Measurements from ENCODE around the gene ZFYVE16.
"Not testable (repeated sequence)": the region's sequence is repeated elsewhere in the genome, so short reads cannot be mapped to it uniquely, and the experiment has no call there.

Gene ZFYVE16

GRCh38 chr5:80409367-80409966 lies 1.6 kb downstream of the ZFYVE16 start:
- H3K4me3 ChIP-seq (ENCODE audit: low read depth, low read length) = no peak overlapping the region

- no peak overlapping the region for H3K4me3 ChIP-seq (ENCODE audit: low read depth, low read length)
These were observed 3.8 kb downstream of the ZFYVE16 start for GRCh38 chr5:80411589-80412219.

GRCh38 chr5:80414113-80414512 lies 6.2 kb downstream of the ZFYVE16 start:
- no peak overlapping the region for H3K4me3 ChIP-seq (ENCODE audit: low read depth, low read length)

- H3K4me3 ChIP-seq (ENCODE audit: low read depth, low read length) = no peak overlapping the region
These were observed 10.1 kb downstream of the ZFYVE16 start for GRCh38 chr5:80417973-80418372.

GRCh38 chr5:80424365-80424764 lies 16.5 kb downstream of the ZFYVE16 start:
- not testable (repeated sequence) for H3K4me3 ChIP-seq (ENCODE audit: low read depth, low read length)

GRCh38 chr5:80435476-80435875 lies 27.6 kb downstream of the ZFYVE16 start:
- H3K4me3 ChIP-seq (ENCODE audit: low read depth, low read length) = no peak overlapping the region

- no peak overlapping the region for H3K4me3 ChIP-seq (ENCODE audit: low read depth, low read length)
These were observed 29.5 kb downstream of the ZFYVE16 start for GRCh38 chr5:80437326-80437725.

- no peak overlapping the region for H3K4me3 ChIP-seq (ENCODE audit: low read depth, low read length)
These were observed 30.9 kb downstream of the ZFYVE16 start for GRCh38 chr5:80438739-80439138.

GRCh38 chr5:80439213-80439612 lies 31.3 kb downstream of the ZFYVE16 start:
- H3K4me3 ChIP-seq (ENCODE audit: low read depth, low read length) = no peak overlapping the region

GRCh38 chr5:80442742-80443141 lies 34.9 kb downstream of the ZFYVE16 start:
- H3K4me3 ChIP-seq (ENCODE audit: low read depth, low read length) = no peak overlapping the region

GRCh38 chr5:80453366-80453765 lies 45.5 kb downstream of the ZFYVE16 start:
- H3K4me3 ChIP-seq (ENCODE audit: low read depth, low read length) = no peak overlapping the region

- H3K4me3 ChIP-seq (ENCODE audit: low read depth, low read length) = no peak overlapping the region
These were observed 55.4 kb downstream of the ZFYVE16 start for GRCh38 chr5:80463269-80463668.

GRCh38 chr5:80466669-80467485 lies 59.0 kb downstream of the ZFYVE16 start:
- H3K4me3 ChIP-seq (ENCODE audit: low read depth, low read length) = no peak overlapping the region

GRCh38 chr5:80468131-80468530 lies 60.3 kb downstream of the ZFYVE16 start:
- no peak overlapping the region for H3K4me3 ChIP-seq (ENCODE audit: low read depth, low read length)

GRCh38 chr5:80470631-80471030 lies 62.8 kb downstream of the ZFYVE16 start:
- not testable (repeated sequence) for H3K4me3 ChIP-seq (ENCODE audit: low read depth, low read length)

GRCh38 chr5:80474929-80475328 lies 67.1 kb downstream of the ZFYVE16 start:
- no peak overlapping the region for H3K4me3 ChIP-seq (ENCODE audit: low read depth, low read length)

GRCh38 chr5:80479713-80480112 lies 71.8 kb downstream of the ZFYVE16 start:
- H3K4me3 ChIP-seq (ENCODE audit: low read depth, low read length) = no peak overlapping the region

- no peak overlapping the region for H3K4me3 ChIP-seq (ENCODE audit: low read depth, low read length)
These were observed 72.5 kb downstream of the ZFYVE16 start for GRCh38 chr5:80480354-80480753.

GRCh38 chr5:80481019-80481893 lies 73.4 kb downstream of the ZFYVE16 start:
- H3K4me3 ChIP-seq (ENCODE audit: low read depth, low read length) = no peak overlapping the region

GRCh38 chr5:80482578-80482977 lies 74.7 kb downstream of the ZFYVE16 start:
- no peak overlapping the region for H3K4me3 ChIP-seq (ENCODE audit: low read depth, low read length)

- H3K4me3 ChIP-seq (ENCODE audit: low read depth, low read length) = no peak overlapping the region
These were observed 75.9 kb downstream of the ZFYVE16 start for GRCh38 chr5:80483636-80484232.
